Stomach (tissue), 4 donors: ENCODE data around the gene SIK3.

Experiments
- EP300 ChIP-seq: sonication (generic); formaldehyde crosslinking; IDR thresholded peaks from one replicate; pipeline ENCODE4 v1.6.1; 2017; ENCODE audit warnings: antibody characterized with exemption
- POLR2A ChIP-seq, 4 donors: fragments of 450-650 bp; IDR thresholded peaks; one replicate each; pipeline ENCODE4 v1.6.1; 2016; ENCODE audit warnings: antibody characterized with exemption in 4 of 4, control low read depth in 2 of 4, mild to moderate bottlenecking in 1 of 4, moderate library complexity in 1 of 4
- POLR2AphosphoS5 ChIP-seq, 3 donors: sonication (generic); formaldehyde crosslinking; IDR thresholded peaks; one replicate each; pipeline ENCODE4 v1.6.1; 2016; ENCODE audit warnings: antibody characterized with exemption in 3 of 3
- TF ChIP-seq, protein P1 (sequence below), 7 experiments: fragments of 450-650 bp in 4 of 7; fragments of 200-600 bp in 3 of 7; sonication (generic) in 3 of 7; IDR thresholded peaks; one replicate each; pipeline ENCODE4 v1.5.1; 2016 to 2019; ENCODE audit warnings: antibody characterized with exemption in 7 of 7, control low read depth in 2 of 7, mild to moderate bottlenecking in 1 of 7

DNA sequence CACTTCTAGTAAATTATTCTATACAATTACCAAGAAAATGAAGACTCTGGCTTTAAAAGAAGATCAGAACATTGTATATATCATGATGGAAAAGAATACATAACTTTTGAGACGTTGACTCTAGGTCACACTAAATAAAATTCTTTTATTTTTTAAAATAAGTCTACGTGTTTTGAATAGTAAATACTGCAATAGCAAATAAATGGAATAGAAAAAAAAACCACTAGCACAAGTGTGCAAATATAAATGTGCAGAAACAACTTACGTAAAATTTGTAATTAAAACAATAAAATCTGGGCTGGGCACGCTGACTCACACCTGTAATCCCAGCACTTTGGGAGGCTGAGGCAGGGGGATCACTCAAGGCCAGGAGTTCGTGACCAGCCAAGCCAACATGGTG is 17.9 kb downstream of the SIK3 start:
- TF ChIP-seq, protein P1, sequence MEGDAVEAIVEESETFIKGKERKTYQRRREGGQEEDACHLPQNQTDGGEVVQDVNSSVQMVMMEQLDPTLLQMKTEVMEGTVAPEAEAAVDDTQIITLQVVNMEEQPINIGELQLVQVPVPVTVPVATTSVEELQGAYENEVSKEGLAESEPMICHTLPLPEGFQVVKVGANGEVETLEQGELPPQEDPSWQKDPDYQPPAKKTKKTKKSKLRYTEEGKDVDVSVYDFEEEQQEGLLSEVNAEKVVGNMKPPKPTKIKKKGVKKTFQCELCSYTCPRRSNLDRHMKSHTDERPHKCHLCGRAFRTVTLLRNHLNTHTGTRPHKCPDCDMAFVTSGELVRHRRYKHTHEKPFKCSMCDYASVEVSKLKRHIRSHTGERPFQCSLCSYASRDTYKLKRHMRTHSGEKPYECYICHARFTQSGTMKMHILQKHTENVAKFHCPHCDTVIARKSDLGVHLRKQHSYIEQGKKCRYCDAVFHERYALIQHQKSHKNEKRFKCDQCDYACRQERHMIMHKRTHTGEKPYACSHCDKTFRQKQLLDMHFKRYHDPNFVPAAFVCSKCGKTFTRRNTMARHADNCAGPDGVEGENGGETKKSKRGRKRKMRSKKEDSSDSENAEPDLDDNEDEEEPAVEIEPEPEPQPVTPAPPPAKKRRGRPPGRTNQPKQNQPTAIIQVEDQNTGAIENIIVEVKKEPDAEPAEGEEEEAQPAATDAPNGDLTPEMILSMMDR (IDR thresholded peaks at IDR 0.05), result no peak
- TF ChIP-seq POLR2A (IDR thresholded peaks at IDR 0.05) (no peak), EP300 (no peak), POLR2AphosphoS5 (IDR thresholded peaks at IDR 0.05) (no peak)
